Transverse colon (tissue), 4 donors: ENCODE measurements around the gene RELN. TPM values are rescaled to one million over a fixed set of nuclear protein-coding genes. Genes with fewer than 3 reads are reported as not detected.
"Not testable (repeated sequence)": the region's sequence is repeated elsewhere in the genome, so short reads cannot be mapped to it uniquely, and the experiment has no call there.

ENCODE experiments used
- DNase-seq: peaks from one replicate; pipeline ENCODE4 v3.0.0-alpha.2; 2019
- H3K27ac ChIP-seq, 4 donors: fragments of 200-600 bp; sonication (generic); 2 replicates each; pipeline ENCODE4 v1.5.1; 2016 to 2018; ENCODE audit warnings: inconsistent platforms in 4 of 4
- H3K27me3 ChIP-seq: fragments of 200-600 bp; sonication (generic); 2 replicates; pipeline ENCODE4 v1.5.1; 2017; ENCODE audit warnings: inconsistent platforms
- H3K36me3 ChIP-seq, 4 donors: fragments of 200-600 bp; sonication (generic); 2 replicates each; pipeline ENCODE4 v1.5.1; 2017 to 2019; ENCODE audit warnings: inconsistent platforms in 4 of 4
- H3K4me1 ChIP-seq, 4 donors: fragments of 200-600 bp; sonication (generic); 2 replicates each; pipeline ENCODE4 v1.5.1; 2017 to 2020; ENCODE audit warnings: inconsistent platforms in 4 of 4
- H3K4me3 ChIP-seq, 4 donors: fragments of 200-600 bp; sonication (generic); 1 replicate in 1 of 4; 2 replicates in 3 of 4; pipeline versions ENCODE4 v1.5.1 to v1.6.1; 2017 to 2019; ENCODE audit warnings: inconsistent platforms in 4 of 4
- H3K9me3 ChIP-seq, 2 donors: fragments of 200-600 bp; sonication (generic); 2 replicates each; pipeline ENCODE4 v1.5.1; 2017 to 2019; ENCODE audit warnings: inconsistent platforms in 2 of 2
- CTCF ChIP-seq, 5 experiments: fragments of 200-600 bp in 3 of 5; fragments of 450-650 bp in 2 of 5; sonication (generic) in 3 of 5; IDR thresholded peaks; 1 replicate in 2 of 5; 2 replicates in 3 of 5; pipeline ENCODE4 v1.5.1; 2016 to 2017; ENCODE audit warnings: antibody characterized with exemption in 5 of 5, inconsistent platforms in 3 of 5, mild to moderate bottlenecking in 2 of 5, moderate library complexity in 1 of 5
- EP300 ChIP-seq: sonication (generic); formaldehyde crosslinking; IDR thresholded peaks from one replicate; pipeline ENCODE4 v1.6.1; 2017; ENCODE audit warnings: antibody characterized with exemption, low read depth
- POLR2A ChIP-seq: fragments of 450-650 bp; IDR thresholded peaks from one replicate; pipeline ENCODE4 v1.6.1; 2016; ENCODE audit warnings: antibody characterized with exemption, mild to moderate bottlenecking, moderate library complexity
- POLR2AphosphoS5 ChIP-seq, 3 donors: sonication (generic); formaldehyde crosslinking; IDR thresholded peaks; one replicate each; pipeline ENCODE4 v1.6.1; 2016; ENCODE audit warnings: antibody characterized with exemption in 3 of 3
- WGBS, 2 donors: methylation state at CpG; one replicate each; pipeline ENCODE4 v1.1.5; 2018; ENCODE audit warnings: low coverage in 1 of 2; 5-methylcytosine and 5-hydroxymethylcytosine counted together
- in situ Hi-C, 4 donors: fragments of 200-750 bp; cut with MboI; loops; one replicate each; pipeline versions ENCODE4 v1.15.0 to v1.15.1; 2017; ENCODE audit warnings: low sequenced_read_pairs in 3 of 4, low pct_ligation_motif_present in 1 of 4, low pct_unique_long_range_greater_than_20kb in 1 of 4
- intact Hi-C: fragments of 100-400 bp; cut with DNase I; formaldehyde crosslinking; loops from one replicate; pipeline ENCODE4 v1.15.1; 2023; ENCODE audit warnings: low total_unique reads
- total RNA-seq, 4 donors: library from RNA; depleted of rRNA; stranded (reverse); fragments of >200 nt; gene quantifications; one replicate each; pipeline ENCODE4 v1.1.0, GENCODE V29; 2016

Gene RELN
- total RNA-seq, 4 donors from 2014 or later, result 1.00 to 2.7 (median 1.5) TPM; not detected in 1

- in situ Hi-C loops (no loop called here), intact Hi-C loops (no loop called here)
- H3K4me3 ChIP-seq, result no peak overlapping the region
- TF ChIP-seq EP300 (no peak), POLR2A (no peak), CTCF (IDR thresholded peaks at IDR 0.05) (no peak), POLR2AphosphoS5 (IDR thresholded peaks at IDR 0.05) (no peak)
- H3K9me3 ChIP-seq, result no peaks in the 10 kb centered on the region
- H3K27me3 ChIP-seq, result no peaks in the 10 kb centered on the region
- 82 to 100% methylated on average over 1 of the region's 1 CpG for WGBS, 2 donors
- no peaks in the 10 kb centered on the region for H3K4me1 ChIP-seq
- DNase-seq, result no peak
- H3K27ac ChIP-seq, result no peak overlapping the region
- no peaks in the 10 kb centered on the region for H3K36me3 ChIP-seq
Observed at GRCh38 chr7:103823084-103823483, 166.4 kb downstream of the RELN start.

- no peak for DNase-seq
- H3K27me3 ChIP-seq, result no peaks in the 10 kb centered on the region
- intact Hi-C loops, result no loop called here
- no peaks in the 10 kb centered on the region for H3K36me3 ChIP-seq
- H3K9me3 ChIP-seq, result no peaks in the 10 kb centered on the region
- 52 to 69% methylated on average over 2 of the region's 2 CpGs for WGBS, 2 donors
- no peak for TF ChIP-seq POLR2A
- no peak for TF ChIP-seq POLR2AphosphoS5 (IDR thresholded peaks at IDR 0.05)
- TF ChIP-seq CTCF (IDR thresholded peaks at IDR 0.05), result no peak
- H3K27ac ChIP-seq, result no peak overlapping the region
- in situ Hi-C loops, result no loop called here
- H3K4me1 ChIP-seq, result no peaks in the 10 kb centered on the region
- H3K4me3 ChIP-seq, result no peak overlapping the region
Observed at GRCh38 chr7:103821092-103821491, 168.4 kb downstream of the RELN start.

GRCh38 chr7:103815972-103816371 lies 173.5 kb downstream of the RELN start:
- DNase-seq, H3K36me3 ChIP-seq, intact Hi-C loops, H3K27me3 ChIP-seq, in situ Hi-C loops, H3K4me1 ChIP-seq, H3K9me3 ChIP-seq, H3K27ac ChIP-seq, H3K4me3 ChIP-seq: not testable (repeated sequence)
- WGBS, 2 donors, result 74 to 75% methylated on average over 5 of the region's 5 CpGs

- Histone ChIP-seq H3K4me1 (no peaks in the 10 kb centered on the region), H3K27me3 (no peaks in the 10 kb centered on the region), H3K36me3 (no peaks in the 10 kb centered on the region), H3K4me3 (no peak overlapping the region), H3K9me3 (no peaks in the 10 kb centered on the region), H3K27ac (no peak overlapping the region)
- intact Hi-C loops, result no loop called here
- TF ChIP-seq EP300, result no peak
- TF ChIP-seq POLR2A, result no peak
- no peak for TF ChIP-seq POLR2AphosphoS5 (IDR thresholded peaks at IDR 0.05)
- no peak for TF ChIP-seq CTCF (IDR thresholded peaks at IDR 0.05)
- DNase-seq, result no peak
- in situ Hi-C loops, result no loop called here
- 84 to 93% methylated on average over 2 of the region's 2 CpGs for whole genome bisulfite sequencing, 2 donors
Observed at GRCh38 chr7:103813970-103814369, 175.5 kb downstream of the RELN start.

- Histone ChIP-seq H3K36me3 (no peaks in the 10 kb centered on the region), H3K27me3 (no peaks in the 10 kb centered on the region), H3K27ac (no peak overlapping the region), H3K9me3 (no peaks in the 10 kb centered on the region), H3K4me1 (no peaks in the 10 kb centered on the region), H3K4me3 (no peak overlapping the region)
- DNase-seq, result no peak
- WGBS, 2 donors, result 26 to 29% methylated on average over 2 of the region's 2 CpGs
- in situ Hi-C loops, result no loop called here
- intact Hi-C loops, result no loop called here
- TF ChIP-seq POLR2A (no peak), EP300 (no peak), CTCF (IDR thresholded peaks at IDR 0.05) (no peak), POLR2AphosphoS5 (IDR thresholded peaks at IDR 0.05) (no peak)
Observed at GRCh38 chr7:103811997-103812396, 177.5 kb downstream of the RELN start.
